Tibial nerve (tissue), 4 donors: ENCODE measurements around the gene NUMB. TPM values are rescaled to one million over a fixed set of nuclear protein-coding genes. Genes with fewer than 3 reads are reported as not detected.

Source experiments
- DNase-seq, 2 donors: peaks; one replicate each; pipeline ENCODE4 v3.0.0-alpha.2; 2019; ENCODE audit warnings: low spot score in 2 of 2
- H3K27ac ChIP-seq, 4 donors: fragments of 200-600 bp; sonication (generic) in 3 of 4; one replicate each; pipeline ENCODE4 v1.5.1; 2017 to 2019; ENCODE audit warnings: mild to moderate bottlenecking in 1 of 4
- H3K27me3 ChIP-seq, 2 donors: fragments of 200-600 bp; sonication (generic) in 1 of 2; one replicate each; pipeline versions ENCODE4 v1.5.1 to v1.6.0; 2017 to 2019
- H3K36me3 ChIP-seq, 3 donors: fragments of 200-600 bp; sonication (generic); one replicate each; pipeline ENCODE4 v1.5.1; 2018 to 2019
- H3K4me1 ChIP-seq, 4 donors: fragments of 200-600 bp; sonication (generic) in 3 of 4; one replicate each; pipeline ENCODE4 v1.5.1; 2017 to 2019
- H3K4me3 ChIP-seq, 4 donors: fragments of 200-600 bp; sonication (generic) in 3 of 4; one replicate each; pipeline ENCODE4 v1.5.1; 2017 to 2019; ENCODE audit warnings: mild to moderate bottlenecking in 1 of 4, moderate library complexity in 1 of 4
- H3K9me3 ChIP-seq, 4 donors: fragments of 200-600 bp; sonication (generic) in 3 of 4; one replicate each; pipeline ENCODE4 v1.5.1; 2017 to 2019
- CTCF ChIP-seq, 5 experiments: fragments of 200-600 bp in 3 of 5; fragments of 450-650 bp in 2 of 5; sonication (generic) in 3 of 5; IDR thresholded peaks; one replicate each; pipeline ENCODE4 v1.5.1; 2016 to 2019; ENCODE audit warnings: antibody characterized with exemption in 5 of 5, mild to moderate bottlenecking in 3 of 5, moderate library complexity in 2 of 5
- EP300 ChIP-seq, 2 donors: sonication (generic); formaldehyde crosslinking; IDR thresholded peaks; one replicate each; pipeline ENCODE4 v1.6.1; 2017; ENCODE audit warnings: antibody characterized with exemption in 2 of 2, mild to moderate bottlenecking in 1 of 2
- POLR2A ChIP-seq, 2 donors: fragments of 450-650 bp; IDR thresholded peaks; one replicate each; pipeline ENCODE4 v1.6.1; 2017; ENCODE audit warnings: antibody characterized with exemption in 2 of 2, mild to moderate bottlenecking in 2 of 2, moderate library complexity in 2 of 2
- WGBS, 2 donors: methylation state at CpG; one replicate each; pipeline ENCODE4 v1.1.5; 2018; 5-methylcytosine and 5-hydroxymethylcytosine counted together
- total RNA-seq, 4 donors: library from RNA; depleted of rRNA; stranded (reverse); fragments of >200 nt; gene quantifications; one replicate each; pipeline ENCODE4 v1.1.0, GENCODE V29; 2016

Gene NUMB
- total RNA-seq, 4 donors from 2014 or later = 50.7 to 81.9 (median 60.2) TPM

- H3K9me3 ChIP-seq = no peaks in the 10 kb centered on the region
- TF ChIP-seq CTCF (IDR thresholded peaks at IDR 0.05) = no peak
- TF ChIP-seq EP300 (IDR thresholded peaks at IDR 0.05) = no peak
- TF ChIP-seq POLR2A (IDR thresholded peaks at IDR 0.05) = no peak
- H3K27me3 ChIP-seq = no peaks in the 10 kb centered on the region
- no peak for DNase-seq
- H3K4me1 ChIP-seq = peaks cover 0 to 24% (median 0%) of the 10 kb centered on the region in 4 donors
- H3K4me3 ChIP-seq = no peak overlapping the region
- H3K27ac ChIP-seq = peak overlapping the region in 1 of 4 donors; percentile 78
- 83 to 85% methylated on average over 15 of the region's 15 CpGs for WGBS, 2 donors
- no peaks in the 10 kb centered on the region for H3K36me3 ChIP-seq
These were observed 20.3 kb upstream of the NUMB start for GRCh38 chr14:73478684-73479083.

- Histone ChIP-seq H3K9me3 (no peaks in the 10 kb centered on the region), H3K4me1 (peaks cover 0 to 24% (median 0%) of the 10 kb centered on the region in 4 donors), H3K27ac (peak overlapping the region in 2 of 4 donors; percentile 65 to 78), H3K27me3 (no peaks in the 10 kb centered on the region), H3K4me3 (no peak overlapping the region), H3K36me3 (no peaks in the 10 kb centered on the region)
- WGBS, 2 donors = 48 to 60% methylated on average over 6 of the region's 6 CpGs
- TF ChIP-seq POLR2A (IDR thresholded peaks at IDR 0.05) (no peak), EP300 (IDR thresholded peaks at IDR 0.05) (peak in 1 of 2 donors; percentile 44), CTCF (IDR thresholded peaks at IDR 0.05) (no peak)
- DNase-seq = peak in 1 of 2 donors; percentile 38
These were observed 19.4 kb upstream of the NUMB start for GRCh38 chr14:73477618-73478266.

GRCh38 chr14:73476451-73476931 is 18.1 kb upstream of the NUMB start:
- Histone ChIP-seq H3K4me1 (peaks cover 0 to 24% (median 0%) of the 10 kb centered on the region in 4 donors), H3K27ac (peak overlapping the region in 3 of 4 donors; percentile 53 to 78 (median 72))

GRCh38 chr14:73474952-73475351 is 16.6 kb upstream of the NUMB start:
- H3K36me3 ChIP-seq = no peaks in the 10 kb centered on the region
- H3K9me3 ChIP-seq = no peaks in the 10 kb centered on the region
- peaks cover 0 to 24% (median 0%) of the 10 kb centered on the region in 4 donors for H3K4me1 ChIP-seq
- TF ChIP-seq POLR2A (IDR thresholded peaks at IDR 0.05) = no peak
- no peak for TF ChIP-seq EP300 (IDR thresholded peaks at IDR 0.05)
- TF ChIP-seq CTCF (IDR thresholded peaks at IDR 0.05) = no peak
- peak overlapping the region in 2 of 4 donors; percentile 72 to 78 for H3K27ac ChIP-seq
- DNase-seq = no peak
- 47 to 53% methylated on average over 4 of the region's 4 CpGs for WGBS, 2 donors
- H3K4me3 ChIP-seq = no peak overlapping the region
- no peaks in the 10 kb centered on the region for H3K27me3 ChIP-seq

More at GRCh38 chr14:73476451-73476931, 18.1 kb upstream of the NUMB start:
- no peaks in the 10 kb centered on the region for H3K27me3 ChIP-seq
- no peaks in the 10 kb centered on the region for H3K36me3 ChIP-seq
- 16 to 29% methylated on average over 3 of the region's 3 CpGs for WGBS, 2 donors
- TF ChIP-seq POLR2A (IDR thresholded peaks at IDR 0.05) (no peak), CTCF (IDR thresholded peaks at IDR 0.05) (no peak), EP300 (IDR thresholded peaks at IDR 0.05) (no peak)
- DNase-seq = no peak
- H3K4me3 ChIP-seq = peak overlapping the region in 1 of 4 donors; percentile 15
- H3K9me3 ChIP-seq = no peaks in the 10 kb centered on the region
